HL-60 (cell line): ENCODE results near the gene PTPRG.

Experiments
- DNase-seq, 2 experiments: peaks; one replicate each; pipeline ENCODE4 v3.0.0-alpha.2; 2010 to 2020; ENCODE audit warnings: low read depth in 1 of 2, low spot score in 1 of 2
- H3K27ac ChIP-seq: fragments of 250-450 bp; sonication (Bioruptor Pico); replicated peaks from 2 replicates; pipeline ENCODE4 v1.5.1; 2020; ENCODE audit warnings: mild to moderate bottlenecking, moderate library complexity
- H3K27me3 ChIP-seq: fragments of 250-450 bp; sonication (Bioruptor Pico); 2 replicates; pipeline ENCODE4 v1.5.1; 2021; ENCODE audit warnings: mild to moderate bottlenecking, moderate library complexity; ENCODE audit not compliant: insufficient read depth, poor library complexity, severe bottlenecking
- H3K4me3 ChIP-seq: replicated peaks from 2 replicates; pipeline ENCODE4 v1.5.1; 2011; ENCODE audit warnings: mild to moderate bottlenecking, control low read depth, low read length; ENCODE audit not compliant: insufficient read depth
- CTCF ChIP-seq: IDR thresholded peaks from one replicate; pipeline ENCODE4 v1.5.1; 2011; ENCODE audit warnings: low read length, control low read depth, inconsistent platforms; ENCODE audit not compliant: insufficient read depth
- GABPA ChIP-seq: IDR thresholded peaks from 2 replicates; pipeline ENCODE4 v1.6.1; 2012; ENCODE audit warnings: low read depth
- POLR2AphosphoS5 ChIP-seq: IDR thresholded peaks from 2 replicates; pipeline ENCODE4 v1.6.1; 2012; ENCODE audit warnings: low read depth
- REST ChIP-seq: IDR thresholded peaks from 2 replicates; pipeline ENCODE4 v1.6.1; 2012; ENCODE audit warnings: low read depth; ENCODE audit not compliant: insufficient replicate concordance
- SPI1 ChIP-seq: IDR thresholded peaks from 2 replicates; pipeline ENCODE4 v1.6.1; 2012; ENCODE audit warnings: low read depth, mild to moderate bottlenecking, borderline replicate concordance

Gene PTPRG

GRCh38 chr3:61608711-61609110, 47.3 kb downstream of the PTPRG start:
- Histone ChIP-seq H3K27ac (no peak overlapping the region), H3K4me3 (no peak overlapping the region), H3K27me3 (no peaks in the 10 kb centered on the region)
- TF ChIP-seq SPI1 (no peak), POLR2AphosphoS5 (no peak), REST (no peak), GABPA (no peak), CTCF (no peak)
- DNase-seq: no peak

GRCh38 chr3:61610316-61610715, 48.9 kb downstream of the PTPRG start:
- H3K27ac ChIP-seq: no peak overlapping the region
- no peaks in the 10 kb centered on the region for H3K27me3 ChIP-seq
- no peak for DNase-seq
- TF ChIP-seq SPI1 (no peak), GABPA (no peak), CTCF (no peak), POLR2AphosphoS5 (no peak), REST (no peak)
- no peak overlapping the region for H3K4me3 ChIP-seq

- Histone ChIP-seq H3K27ac (no peak overlapping the region), H3K27me3 (no peaks in the 10 kb centered on the region), H3K4me3 (no peak overlapping the region)
- DNase-seq: no peak
- TF ChIP-seq POLR2AphosphoS5 (no peak), SPI1 (no peak), REST (no peak), CTCF (no peak), GABPA (no peak)
Measured at GRCh38 chr3:61612211-61613194, 51.1 kb downstream of the PTPRG start.
